Aorta (tissue), 5 donors: ENCODE measurements around the gene TXNRD2. TPM values are rescaled to one million over a fixed set of nuclear protein-coding genes. Genes with fewer than 3 reads are reported as not detected.

Experiments
- ATAC-seq: fragments of 200-7000 bp; cut with Tn5 transposase; one replicate; pipeline ENCODE4 v1.9.1; 2022; ENCODE audit warnings: moderate library complexity; ENCODE audit not compliant: low FRiP score
- DNase-seq, 2 donors: peaks; one replicate each; pipeline ENCODE4 v3.0.0-alpha.2; 2020
- H3K27ac ChIP-seq, 2 donors: one replicate each; pipeline ENCODE4 v1.5.1; 2013; ENCODE audit warnings: low read length in 2 of 2, mild to moderate bottlenecking in 2 of 2, moderate library complexity in 2 of 2, control low read depth in 1 of 2, inconsistent platforms in 1 of 2, low read depth in 1 of 2
- H3K27me3 ChIP-seq, 2 donors: one replicate each; pipeline ENCODE4 v1.6.1; 2013; ENCODE audit warnings: control low read depth in 1 of 2, low read length in 1 of 2, mild to moderate bottlenecking in 1 of 2, moderate library complexity in 1 of 2; ENCODE audit not compliant: insufficient read depth in 2 of 2, control insufficient read depth in 1 of 2
- H3K36me3 ChIP-seq, 2 donors: one replicate each; pipeline ENCODE4 v1.6.1; 2013; ENCODE audit warnings: control low read depth in 1 of 2, low read length in 1 of 2, mild to moderate bottlenecking in 1 of 2; ENCODE audit not compliant: insufficient read depth in 2 of 2, control insufficient read depth in 1 of 2
- H3K4me1 ChIP-seq, 2 donors: one replicate each; pipeline ENCODE4 v1.6.1; 2013; ENCODE audit warnings: low read length in 2 of 2, control low read depth in 1 of 2, mild to moderate bottlenecking in 1 of 2, moderate library complexity in 1 of 2; ENCODE audit not compliant: insufficient read depth in 2 of 2, control insufficient read depth in 1 of 2
- H3K4me3 ChIP-seq, 2 donors: one replicate each; pipeline ENCODE4 v1.5.1; 2013; ENCODE audit warnings: low read length in 2 of 2, control low read depth in 1 of 2, mild to moderate bottlenecking in 1 of 2
- H3K9me3 ChIP-seq: one replicate; pipeline ENCODE4 v1.6.1; 2013; ENCODE audit warnings: mild to moderate bottlenecking, low read length; ENCODE audit not compliant: control insufficient read depth
- WGBS, 2 donors: extraction: QIAGEN DNeasy Blood & Tissue Kit; methylation state at CpG; one replicate each; pipeline ENCODE4 v1.1.7; 2013; 5-methylcytosine and 5-hydroxymethylcytosine counted together
- intact Hi-C, 2 donors: fragments of 100-400 bp; cut with DNase I; formaldehyde crosslinking; loops; one replicate each; pipeline versions ENCODE4 v1.14.2 to v1.15.0; 2022
- polyA plus RNA-seq, 2 donors: library from polyadenylated mRNA; stranded (reverse); fragments of 200-250 nt; gene quantifications; one replicate each; pipeline ENCODE4 v1.2.3, GENCODE V29; 2013
- total RNA-seq, 2 donors: library from RNA; stranded (reverse); fragmentation: NEBNext Ultra II Directional; extraction: Animal tissue kit (Norgen Biotek cat#: 25700); gene quantifications; one replicate each; pipeline ENCODE4 v1.2.1, GENCODE V29; 2021
- donor health status: healthy with polysubstance abuse.
- donor health status: Bipolar disorder and iron deficiency.
- donor health status: DM: no; HTN: no; CAD: no.
- donor health status: DM: no; HTN: no; CAD: no.
- donor health status: DM: yes; HTN: yes; CAD: no.

The TXNRD2 gene
- total and polyA plus RNA-seq, 4 donors, result 13.3 to 59.0 (median 25.2) TPM

DNA sequence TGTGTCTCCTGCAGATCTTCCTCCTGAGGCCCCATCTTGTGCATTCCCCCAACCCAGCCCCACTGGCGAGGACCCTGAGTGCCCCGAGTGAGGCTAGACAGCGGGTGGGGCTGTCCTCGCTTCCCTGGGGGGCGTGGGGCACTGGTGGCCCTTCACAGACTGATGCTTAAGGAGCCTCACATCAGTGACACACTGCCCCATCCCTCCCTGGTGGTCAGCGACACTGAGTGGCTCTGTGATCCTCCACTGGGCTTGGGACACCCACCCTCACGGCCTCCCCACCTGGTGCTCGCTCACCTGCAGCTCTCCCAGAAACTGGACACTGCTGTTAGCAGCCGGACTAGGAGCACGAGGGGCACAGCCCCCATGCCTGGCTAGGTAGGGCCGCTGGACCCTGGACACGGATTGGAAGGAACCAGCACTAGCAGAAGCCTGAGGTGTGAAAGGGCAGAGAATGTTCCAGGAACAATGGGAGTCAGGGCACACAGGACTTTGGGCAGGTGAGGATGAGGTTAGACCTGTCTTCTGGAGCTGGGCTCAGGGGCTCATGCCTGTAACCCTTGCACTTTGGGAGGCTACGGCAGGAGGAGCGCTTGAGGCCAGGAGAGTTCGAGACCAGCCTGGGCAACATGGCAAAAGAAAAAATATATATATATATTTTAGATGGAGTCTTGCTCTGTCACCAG is 23.2 kb upstream of the TXNRD2 start:
- 88 to 91% methylated on average over 15 of the region's 15 CpGs for WGBS, 2 donors
- H3K9me3 ChIP-seq, result no peaks in the 10 kb centered on the region
- intact Hi-C loops, result no loop called here
- no peaks in the 10 kb centered on the region for H3K4me1 ChIP-seq
- H3K36me3 ChIP-seq, result peaks cover 0 to 2% of the 10 kb centered on the region in 2 donors
- no peak overlapping the region for H3K27ac ChIP-seq
- no peak for ATAC-seq
- H3K4me3 ChIP-seq, result no peak overlapping the region
- H3K27me3 ChIP-seq, result no peaks in the 10 kb centered on the region
- no peak for DNase-seq

DNA sequence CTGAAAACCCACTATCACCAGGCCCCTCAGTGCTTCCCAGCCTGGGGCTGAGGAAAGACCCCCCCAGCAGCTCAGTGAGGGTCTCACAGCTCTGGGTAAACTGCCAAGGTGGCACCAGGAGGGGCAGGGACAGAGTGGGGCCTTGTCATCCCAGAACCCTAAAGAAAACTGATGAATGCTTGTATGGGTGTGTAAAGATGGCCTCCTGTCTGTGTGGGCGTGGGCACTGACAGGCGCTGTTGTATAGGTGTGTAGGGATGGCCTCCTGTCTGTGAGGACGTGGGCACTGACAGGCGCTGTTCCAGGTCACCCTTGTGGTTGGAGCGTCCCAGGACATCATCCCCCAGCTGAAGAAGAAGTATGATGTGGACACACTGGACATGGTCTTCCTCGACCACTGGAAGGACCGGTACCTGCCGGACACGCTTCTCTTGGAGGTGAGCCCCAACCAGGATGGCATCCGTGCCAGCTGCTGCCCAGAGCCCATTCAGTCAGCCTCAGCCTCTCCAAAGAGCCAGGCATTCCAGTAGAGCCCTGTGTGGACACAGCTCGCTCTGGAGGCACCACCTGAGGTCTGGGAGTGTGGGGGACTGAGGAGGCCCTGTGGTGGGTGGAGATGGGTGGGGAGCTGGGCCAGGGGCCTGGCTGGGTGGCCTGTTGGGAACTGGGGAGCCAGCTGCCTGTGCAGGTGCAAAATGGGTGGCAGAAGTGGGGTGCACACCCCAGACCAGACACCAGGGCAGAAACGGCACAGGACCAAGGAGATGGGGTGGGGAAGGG is 22.4 kb upstream of the TXNRD2 start:
- 85 to 86% methylated on average over 12 of the region's 12 CpGs for WGBS, 2 donors
- peaks cover 0 to 2% of the 10 kb centered on the region in 2 donors for H3K36me3 ChIP-seq
- no peak overlapping the region for H3K4me3 ChIP-seq
- no peak overlapping the region for H3K27ac ChIP-seq
- intact Hi-C loops, result no loop called here
- H3K4me1 ChIP-seq, result no peaks in the 10 kb centered on the region
- no peak for ATAC-seq
- DNase-seq, result no peak
- H3K27me3 ChIP-seq, result no peaks in the 10 kb centered on the region
- no peaks in the 10 kb centered on the region for H3K9me3 ChIP-seq

DNA sequence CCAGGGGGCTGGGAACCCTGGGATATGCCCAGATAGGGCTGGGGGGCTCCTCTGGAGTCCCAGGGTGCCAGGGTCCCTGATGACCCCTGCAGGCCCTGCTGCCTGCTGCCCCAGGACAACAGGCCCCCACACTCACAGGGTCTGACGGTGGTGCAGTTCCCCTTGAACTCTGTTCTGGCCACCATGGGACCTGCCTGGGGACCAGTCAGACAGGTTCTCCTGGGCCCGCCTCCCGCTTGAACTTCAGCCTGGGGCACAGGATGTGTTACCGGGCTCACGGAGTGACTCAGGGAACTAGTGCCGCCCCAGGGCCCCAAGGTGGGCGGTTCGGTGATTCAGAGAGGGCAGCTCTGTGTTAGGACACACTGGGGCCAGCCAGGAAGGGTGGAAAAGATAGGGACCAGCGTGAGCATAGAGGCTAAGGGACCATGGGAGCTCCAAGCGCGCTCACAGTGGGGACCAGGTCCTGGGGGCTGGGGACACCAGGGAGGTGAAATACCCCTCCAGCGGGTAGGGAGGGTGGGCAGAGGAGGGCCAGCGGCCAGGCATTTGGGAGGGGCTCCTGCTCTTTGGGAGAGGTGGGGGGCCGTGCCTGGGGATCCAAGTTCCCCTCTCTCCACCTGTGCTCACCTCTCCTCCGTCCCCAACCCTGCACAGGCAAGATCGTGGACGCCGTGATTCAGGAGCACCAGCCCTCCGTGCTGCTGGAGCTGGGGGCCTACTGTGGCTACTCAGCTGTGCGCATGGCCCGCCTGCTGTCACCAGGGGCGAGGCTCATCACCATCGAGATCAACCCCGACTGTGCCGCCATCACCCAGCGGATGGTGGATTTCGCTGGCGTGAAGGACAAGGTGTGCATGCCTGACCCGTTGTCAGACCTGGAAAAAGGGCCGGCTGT is 21.5 kb upstream of the TXNRD2 start:
- 70 to 80% methylated on average over 29 to 30 of the region's 30 CpGs for WGBS, 2 donors
- ATAC-seq (no peak), DNase-seq (peak; percentile 50 to 78)
- Histone ChIP-seq H3K9me3 (no peaks in the 10 kb centered on the region), H3K36me3 (no peaks in the 10 kb centered on the region), H3K4me3 (no peak overlapping the region), H3K27me3 (no peaks in the 10 kb centered on the region), H3K4me1 (no peaks in the 10 kb centered on the region), H3K27ac (no peak overlapping the region)
- intact Hi-C loops, result no loop called here

DNA sequence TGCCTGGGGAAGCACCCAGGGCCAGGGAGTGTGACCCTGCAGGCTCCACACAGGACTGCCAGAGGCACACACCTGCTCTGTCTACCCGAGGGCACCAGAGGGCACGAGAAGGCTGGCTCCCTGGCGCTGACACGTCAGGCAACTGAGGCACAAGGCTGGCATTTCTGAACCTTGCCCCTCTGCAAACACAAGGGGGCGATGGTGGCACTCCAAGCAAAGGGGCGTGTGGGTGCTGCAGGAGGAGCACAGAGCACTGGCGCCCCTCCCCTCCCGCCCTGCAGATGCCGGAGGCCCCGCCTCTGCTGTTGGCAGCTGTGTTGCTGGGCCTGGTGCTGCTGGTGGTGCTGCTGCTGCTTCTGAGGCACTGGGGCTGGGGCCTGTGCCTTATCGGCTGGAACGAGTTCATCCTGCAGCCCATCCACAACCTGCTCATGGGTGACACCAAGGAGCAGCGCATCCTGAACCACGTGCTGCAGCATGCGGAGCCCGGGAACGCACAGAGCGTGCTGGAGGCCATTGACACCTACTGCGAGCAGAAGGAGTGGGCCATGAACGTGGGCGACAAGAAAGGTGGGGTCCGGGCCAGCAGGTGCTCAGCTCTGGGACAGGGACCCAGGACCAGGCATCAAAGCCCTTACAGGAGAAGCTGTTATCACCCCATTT is 20.8 kb upstream of the TXNRD2 start:
- DNase-seq (peak; percentile 83 to 91), ATAC-seq (peak; percentile 20)
- 29 to 36% methylated on average over 20 to 22 of the region's 22 CpGs for WGBS, 2 donors

DNA sequence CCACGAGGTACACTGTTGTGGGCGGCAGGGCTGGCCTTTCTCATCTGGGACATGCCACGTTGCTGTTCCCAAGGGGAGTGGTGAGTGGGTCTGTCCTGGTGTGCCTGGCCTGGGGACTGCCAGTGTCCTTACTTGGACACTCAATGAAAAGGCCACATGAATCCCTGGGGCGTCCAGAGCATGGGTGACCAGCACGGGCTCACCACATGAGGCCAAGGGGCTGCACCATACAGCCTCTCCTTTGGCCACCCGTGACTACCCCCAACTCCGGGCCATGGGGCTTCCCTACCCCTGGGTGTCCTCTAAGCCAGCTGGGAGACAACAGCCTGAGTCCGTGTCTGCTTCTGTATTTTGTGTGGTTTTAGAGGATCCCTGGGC is 20.2 kb upstream of the TXNRD2 start:
- 68 to 72% methylated on average over 8 of the region's 8 CpGs for WGBS, 2 donors
- Histone ChIP-seq H3K27me3 (no peaks in the 10 kb centered on the region), H3K36me3 (no peaks in the 10 kb centered on the region), H3K4me1 (no peaks in the 10 kb centered on the region), H3K4me3 (no peak overlapping the region), H3K27ac (no peak overlapping the region), H3K9me3 (no peaks in the 10 kb centered on the region)
- peak; percentile 42 to 62 for DNase-seq
- ATAC-seq, result no peak
- intact Hi-C loops, result no loop called here

More for the DNA sequence above, 20.8 kb upstream of the TXNRD2 start:
- no peaks in the 10 kb centered on the region for H3K36me3 ChIP-seq
- no peak overlapping the region for H3K4me3 ChIP-seq
- intact Hi-C loops, result no loop called here
- H3K27me3 ChIP-seq, result no peaks in the 10 kb centered on the region
- H3K4me1 ChIP-seq, result no peaks in the 10 kb centered on the region
- no peaks in the 10 kb centered on the region for H3K9me3 ChIP-seq
- H3K27ac ChIP-seq, result no peak overlapping the region

DNA sequence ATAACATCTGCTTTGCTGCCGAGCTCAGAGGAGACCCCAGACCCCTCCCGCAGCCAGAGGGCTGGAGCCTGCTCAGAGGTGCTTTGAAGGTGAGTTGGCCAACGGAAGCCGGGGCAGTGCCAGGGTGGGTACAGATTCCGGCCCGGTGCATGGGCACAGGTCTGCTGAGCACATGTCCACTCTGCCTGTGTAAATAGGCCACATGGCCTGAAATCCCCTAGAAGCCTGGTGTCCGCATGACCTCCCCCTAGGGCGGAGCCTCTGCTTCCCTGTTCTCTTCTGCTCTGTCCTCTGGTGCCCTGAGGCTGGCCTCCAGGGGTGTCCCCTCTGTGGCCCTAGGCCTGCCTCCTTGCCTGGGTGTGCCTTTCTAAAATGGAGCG is 19.6 kb upstream of the TXNRD2 start:
- Histone ChIP-seq H3K36me3 (no peaks in the 10 kb centered on the region), H3K4me1 (no peaks in the 10 kb centered on the region), H3K9me3 (no peaks in the 10 kb centered on the region), H3K27me3 (no peaks in the 10 kb centered on the region), H3K27ac (no peak overlapping the region), H3K4me3 (no peak overlapping the region)
- WGBS, 2 donors, result 79 to 85% methylated on average over 9 of the region's 9 CpGs
- ATAC-seq (no peak), DNase-seq (peak; percentile 51 to 66)
- intact Hi-C loops, result no loop called here

DNA sequence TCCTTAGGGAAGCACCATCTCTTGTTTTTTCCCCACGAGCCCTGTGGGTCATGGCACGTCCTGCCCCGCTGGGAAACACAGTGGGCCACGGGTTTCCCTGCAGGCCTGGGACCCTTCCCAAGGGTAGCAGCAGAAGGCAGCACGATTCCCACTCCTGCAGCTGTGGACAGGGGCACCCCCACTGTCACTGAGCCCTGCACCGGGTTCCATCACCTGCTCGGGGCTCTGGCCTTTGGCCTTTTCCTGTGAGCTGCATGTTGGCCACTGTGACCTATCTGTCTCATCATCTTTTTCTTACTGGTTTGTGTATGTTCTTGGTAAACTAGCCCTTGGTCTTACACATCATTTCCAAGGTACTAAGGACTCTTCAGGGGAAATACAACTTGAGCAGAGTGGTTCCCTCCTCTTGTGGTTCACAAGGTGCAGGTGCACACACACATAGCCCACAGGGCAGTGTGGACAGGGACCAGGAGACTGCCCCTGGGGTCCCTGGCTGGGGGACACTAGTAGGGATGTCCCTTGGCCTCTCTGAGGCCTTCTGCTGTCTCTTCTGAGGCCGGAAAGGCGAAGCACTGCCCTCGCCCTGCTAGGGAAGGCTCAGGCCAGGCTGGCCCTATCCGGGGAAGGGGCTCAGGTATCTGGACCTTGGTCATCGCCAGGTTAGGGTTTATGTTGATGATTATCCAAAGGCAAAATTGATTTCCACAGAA is 19.0 kb upstream of the TXNRD2 start:
- no peaks in the 10 kb centered on the region for H3K4me1 ChIP-seq
- DNase-seq, result peak in 1 of 2 donors; percentile 59
- H3K27ac ChIP-seq, result no peak overlapping the region
- intact Hi-C loops, result no loop called here
- no peaks in the 10 kb centered on the region for H3K27me3 ChIP-seq
- H3K4me3 ChIP-seq, result no peak overlapping the region
- WGBS, 2 donors, result 87 to 89% methylated on average over 12 of the region's 12 CpGs
- H3K9me3 ChIP-seq, result no peaks in the 10 kb centered on the region
- ATAC-seq, result no peak
- no peaks in the 10 kb centered on the region for H3K36me3 ChIP-seq
